ENCODE results near the gene UROS.

UROS gene

DNA sequence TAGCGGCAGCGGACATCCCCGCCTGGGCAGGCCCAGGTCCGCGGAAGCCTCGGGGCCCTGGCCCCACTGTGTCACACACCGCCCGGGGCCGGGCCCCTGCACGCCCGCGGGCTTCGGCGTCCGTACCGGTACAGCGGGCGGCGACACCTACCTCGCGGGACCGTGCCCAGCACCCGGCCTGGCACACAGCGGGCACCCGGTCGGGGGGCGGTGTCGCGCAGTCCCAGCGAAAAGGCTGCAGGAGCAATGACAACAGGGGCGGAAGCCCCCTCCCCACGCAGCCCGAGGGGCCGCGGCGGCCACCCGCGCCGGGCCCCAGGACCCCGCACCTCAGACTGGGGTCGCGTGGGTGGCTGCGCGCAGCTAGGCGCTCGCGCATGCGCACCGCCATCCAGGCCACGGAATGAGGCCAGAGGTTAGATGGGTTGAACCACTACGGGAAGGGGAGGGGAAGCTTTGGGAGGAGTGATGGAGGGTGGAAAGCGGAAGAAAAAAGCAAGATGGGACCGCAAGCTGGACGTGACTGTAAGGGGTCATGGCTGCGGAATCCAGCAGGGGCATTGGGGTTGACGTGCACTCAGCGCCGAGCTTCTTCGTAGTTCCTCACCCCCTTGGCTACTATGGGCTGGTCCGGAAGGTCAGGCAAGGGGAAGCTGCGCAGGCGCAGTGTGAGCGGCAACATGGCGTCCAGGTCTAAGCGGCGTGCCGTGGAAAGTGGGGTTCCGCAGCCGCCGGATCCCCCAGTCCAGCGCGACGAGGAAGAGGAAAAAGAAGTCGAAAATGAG is at the start of gene UROS, which contains the start of gene BCCIP:
Gene UROS (minus strand): TSS at position 381 of the 785 bp plus-strand sequence. CDS start 6,759 bp downstream, outside the sequence.
Gene BCCIP (plus strand): TSS at position 669 of the 785 bp plus-strand sequence. CDS start 12 bp downstream, at position 681.
- peak; percentile 54 for DNase-seq (ENCODE audit: low read depth, low spot score)

- DNase-seq (ENCODE audit: low read depth, low spot score): no peak
Measured at GRCh38 chr10:125871338-125871737, 48.3 kb upstream of the UROS start.

DNA sequence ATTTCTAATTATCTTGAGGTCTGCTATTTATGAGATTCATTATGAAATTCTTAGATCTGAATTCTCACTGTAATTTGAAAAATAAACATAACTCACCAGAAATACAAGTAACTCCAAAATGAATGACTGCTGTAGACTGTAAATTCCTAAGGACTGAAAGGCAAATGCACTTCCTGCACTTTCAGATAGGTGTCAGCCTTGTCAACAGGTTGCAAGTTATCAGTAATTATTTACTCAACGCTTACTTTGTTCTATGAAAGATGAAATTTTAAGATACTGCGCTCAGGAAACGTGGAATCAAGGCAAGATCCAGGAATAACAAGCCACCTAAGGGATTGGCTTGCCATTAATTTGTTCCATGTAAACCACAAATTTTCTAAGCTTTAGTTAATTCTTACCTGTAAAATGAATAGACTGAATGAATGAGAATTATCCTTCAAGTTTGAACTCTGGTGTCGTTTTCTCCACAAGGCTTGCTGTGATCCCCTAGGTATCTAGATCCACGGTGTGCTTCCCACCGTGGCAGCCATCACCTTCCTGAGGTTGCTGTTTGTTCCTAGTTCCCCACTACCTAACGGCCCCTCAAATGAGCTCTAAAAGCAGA is 45.4 kb upstream of the UROS start:
- DNase-seq (ENCODE audit: low read depth, low spot score): peak; percentile 12

DNA sequence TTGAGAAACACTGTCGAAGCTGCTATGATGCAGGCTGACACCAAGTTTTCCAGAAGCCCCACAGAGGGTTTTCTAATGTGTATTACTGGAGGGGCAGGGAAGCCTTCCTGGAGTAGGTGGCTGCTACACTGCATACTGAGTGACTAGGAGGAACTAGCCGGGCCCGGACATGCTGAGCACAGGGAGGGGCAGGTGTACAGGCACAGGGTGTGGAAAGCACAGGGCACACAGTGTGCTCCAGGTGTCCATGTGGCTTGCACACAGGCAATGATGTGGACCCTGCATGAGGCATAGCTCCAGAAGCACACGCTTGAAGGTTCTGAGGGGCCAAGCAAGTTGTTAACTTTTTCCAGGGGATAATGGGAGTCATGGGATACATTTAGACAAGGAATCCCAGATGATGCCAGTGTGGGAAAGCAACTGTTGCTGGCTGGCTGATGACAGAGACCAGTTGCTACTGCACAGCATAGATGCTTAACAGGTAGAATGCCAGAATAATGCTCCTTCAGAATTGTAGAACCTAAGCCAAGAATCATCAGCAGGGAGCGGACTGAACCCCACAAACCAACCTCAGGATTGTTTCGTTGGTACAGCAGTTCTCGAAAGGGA is 43.5 kb upstream of the UROS start:
- DNase-seq (ENCODE audit: low read depth, low spot score): no peak

GRCh38 chr10:125865120-125865519 is 42.1 kb upstream of the UROS start:
- no peak for DNase-seq (ENCODE audit: low read depth, low spot score)

DNA sequence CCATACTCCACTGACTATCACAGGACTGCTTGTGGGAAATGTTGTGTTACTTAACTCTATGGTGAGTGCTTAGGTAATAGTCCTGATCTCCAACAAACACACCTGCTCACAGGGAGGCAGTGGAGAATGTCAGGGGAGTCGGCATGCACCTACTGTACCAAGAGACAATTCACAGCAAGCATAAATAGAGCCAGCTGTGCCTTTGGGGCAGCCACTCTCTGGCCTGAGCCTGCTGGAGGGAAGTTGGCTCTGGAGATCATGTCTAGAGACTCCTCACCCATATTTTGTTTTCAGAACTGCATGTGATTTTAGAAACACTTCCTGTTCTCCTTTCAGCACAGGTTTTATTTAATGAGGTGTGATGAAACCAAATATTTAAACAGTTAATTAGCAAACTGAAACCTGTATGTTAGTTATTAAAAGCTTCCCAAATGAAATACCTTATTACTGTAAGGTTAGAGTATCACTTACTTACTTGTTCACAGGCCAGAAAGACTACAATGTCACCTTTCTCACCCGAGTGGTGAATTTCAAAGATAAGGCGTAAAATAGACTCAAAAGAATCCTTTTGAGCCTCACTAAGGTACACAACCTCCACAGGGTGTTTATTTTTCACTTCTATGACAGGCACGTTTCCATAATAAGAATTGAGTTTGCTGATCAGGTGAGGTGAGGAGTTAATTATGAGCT is 36.2 kb upstream of the UROS start:
- no peak for DNase-seq (ENCODE audit: low read depth, low spot score)

GRCh38 chr10:125857185-125857760 is 34.2 kb upstream of the UROS start:
- DNase-seq (ENCODE audit: low read depth, low spot score): no peak

DNA sequence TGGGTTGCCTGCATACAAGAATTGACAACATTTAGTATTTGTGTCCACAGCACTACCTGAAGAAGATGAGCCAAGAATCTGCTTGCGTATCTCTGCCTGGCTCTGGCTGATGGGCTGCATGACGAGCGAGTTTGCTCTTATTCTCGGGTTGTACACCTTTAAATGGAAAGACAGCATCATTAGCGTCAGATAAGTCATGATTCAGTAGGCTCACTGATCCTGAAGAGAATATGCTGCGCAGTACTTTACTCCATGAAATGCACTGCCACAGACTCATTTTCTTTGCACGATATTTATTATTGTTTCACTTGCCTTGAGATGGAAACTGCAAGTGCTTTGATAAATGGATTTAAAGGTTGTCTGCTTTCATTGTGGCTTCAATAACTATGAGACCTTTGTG is 29.4 kb upstream of the UROS start:
- no peak for DNase-seq (ENCODE audit: low read depth, low spot score)

DNA sequence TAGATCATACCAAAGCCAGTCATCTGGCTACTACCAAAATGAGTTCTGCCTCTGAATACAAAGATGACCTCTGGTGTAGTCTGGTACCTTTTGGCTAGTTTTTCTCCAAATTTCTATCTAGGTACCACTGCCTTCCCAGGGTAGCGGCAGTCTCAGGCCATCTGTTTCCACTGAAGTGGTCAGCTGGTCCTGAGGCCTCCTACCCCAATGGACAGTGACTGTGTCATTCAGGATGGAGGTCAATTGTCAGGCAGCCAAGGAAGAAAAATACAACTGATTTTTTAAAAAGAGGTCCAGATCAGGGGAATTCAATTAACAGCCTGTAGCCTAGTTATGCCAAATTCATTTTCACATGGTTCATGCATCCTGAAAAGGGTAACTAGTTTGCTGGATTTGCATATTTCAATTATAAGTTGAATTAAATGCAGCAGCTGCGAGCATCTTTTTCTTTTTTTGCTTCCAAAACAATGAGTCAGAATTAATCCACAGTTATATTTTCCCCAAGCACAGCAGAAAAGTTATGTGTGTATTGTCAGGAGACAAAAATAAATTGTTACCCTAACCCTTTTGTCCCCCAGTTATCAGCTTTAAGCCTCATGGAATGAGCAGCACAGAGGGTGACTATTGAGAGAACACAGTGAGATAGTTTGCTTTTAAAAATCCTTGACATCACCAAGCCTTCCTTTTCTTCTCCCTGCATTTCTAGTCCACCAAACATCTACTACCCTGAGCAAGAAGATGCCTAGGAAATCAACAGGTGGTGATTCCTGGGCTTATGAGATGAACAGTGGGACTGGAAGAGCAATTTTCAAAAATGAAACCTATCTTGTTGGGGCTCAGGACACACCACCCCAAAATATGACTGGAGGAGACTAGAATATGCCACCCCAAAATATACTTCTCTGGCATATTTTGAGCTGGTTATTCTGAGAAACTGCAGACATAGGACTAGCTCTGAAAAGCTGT is 28.0 kb upstream of the UROS start:
- DNase-seq (ENCODE audit: low read depth, low spot score): no peak

GRCh38 chr10:125849448-125849847 is 26.4 kb upstream of the UROS start:
- no peak for DNase-seq (ENCODE audit: low read depth, low spot score)

- no peak for DNase-seq (ENCODE audit: low read depth, low spot score)
Measured at GRCh38 chr10:125848857-125849256, 25.8 kb upstream of the UROS start.

DNA sequence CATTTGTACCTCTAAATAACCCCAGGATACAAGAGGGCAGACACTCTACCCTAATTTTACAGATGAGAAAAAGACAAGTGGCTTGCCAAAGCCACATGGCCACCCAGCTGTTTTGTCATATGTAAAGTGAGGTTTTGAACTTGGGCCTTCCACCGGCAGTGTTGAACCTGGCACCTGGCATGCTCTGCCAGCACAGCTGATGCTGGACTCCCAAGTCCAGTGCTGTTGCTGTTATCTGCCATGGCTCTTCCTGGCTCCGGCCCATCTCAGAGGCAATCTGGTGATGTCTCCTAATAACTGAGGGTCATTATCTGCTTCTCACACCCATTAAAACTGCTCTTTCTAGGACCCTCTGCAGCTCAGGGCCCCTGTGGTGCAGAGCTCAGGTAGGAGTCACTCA is 25.3 kb upstream of the UROS start:
- no peak for DNase-seq (ENCODE audit: low read depth, low spot score)

- DNase-seq (ENCODE audit: low read depth, low spot score): no peak
Measured at GRCh38 chr10:125846894-125847293, 23.8 kb upstream of the UROS start.

DNA sequence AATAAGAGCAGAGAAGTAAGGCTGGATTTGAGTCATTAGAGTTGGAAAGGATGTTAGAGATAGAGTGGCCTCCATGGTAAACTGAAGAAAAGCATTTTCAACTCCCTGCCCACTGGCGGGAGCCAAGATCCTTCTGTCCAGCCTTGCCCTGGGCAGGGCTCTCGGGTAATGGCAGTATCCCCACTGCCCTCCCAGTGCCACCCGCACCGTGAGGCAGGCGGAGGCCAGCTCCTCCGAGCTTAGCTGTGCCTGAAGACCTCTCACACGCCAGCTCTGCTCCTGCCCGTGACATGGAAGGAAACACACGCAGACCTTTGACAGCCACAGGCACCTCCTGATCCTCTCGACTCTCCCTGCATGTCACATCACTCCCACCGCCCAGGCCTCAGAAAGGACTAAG is 22.6 kb upstream of the UROS start:
- DNase-seq (ENCODE audit: low read depth, low spot score): no peak

- DNase-seq (ENCODE audit: low read depth, low spot score): no peak
Measured at GRCh38 chr10:125844751-125845221, 21.7 kb upstream of the UROS start.

GRCh38 chr10:125843603-125844329 is 20.7 kb upstream of the UROS start:
- no peak for DNase-seq (ENCODE audit: low read depth, low spot score)

- DNase-seq (ENCODE audit: low read depth, low spot score): no peak
Measured at GRCh38 chr10:125840955-125841354, 17.9 kb upstream of the UROS start.

DNA sequence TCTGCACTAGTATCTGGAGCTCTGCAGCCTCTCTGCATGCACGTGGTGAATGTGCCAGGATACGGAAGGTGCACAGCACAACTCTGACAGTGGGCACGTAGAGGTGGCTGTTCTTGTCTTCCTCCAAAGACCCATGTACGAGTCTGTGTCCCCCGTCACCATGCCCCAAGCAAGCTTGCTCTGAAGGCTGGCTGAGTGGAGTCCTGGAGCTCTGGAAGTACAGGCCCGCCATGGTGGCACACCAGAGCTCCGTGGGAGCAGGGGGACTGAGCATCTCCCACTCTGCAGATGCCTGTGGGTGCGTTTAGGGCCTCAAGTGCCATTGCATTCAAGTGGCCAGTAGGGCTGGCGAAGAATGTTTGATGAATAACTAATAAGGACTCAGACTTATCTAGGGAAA is 17.3 kb upstream of the UROS start:
- DNase-seq (ENCODE audit: low read depth, low spot score): no peak

GRCh38 chr10:125838802-125839575 is 15.9 kb upstream of the UROS start:
- DNase-seq (ENCODE audit: low read depth, low spot score): no peak

All from iPS DF 19.7 (cell line).